MM.1S (cell line): ENCODE measurements around the gene NRAP.

Source experiments
- DNase-seq: peaks from one replicate; pipeline ENCODE4 v3.0.0-alpha.2; 2015
- H2AFZ ChIP-seq: fragments of 300-600 bp; sonication (generic); 2 replicates; pipeline ENCODE4 v1.6.0; 2016; ENCODE audit warnings: antibody characterized with exemption, low read length
- H3F3A ChIP-seq: fragments of 300-600 bp; sonication (generic); 2 replicates; pipeline ENCODE4 v1.6.1; 2016; ENCODE audit warnings: mild to moderate bottlenecking, antibody characterized with exemption, low read length, moderate library complexity, mixed read lengths; ENCODE audit not compliant: insufficient read depth
- H3K27ac ChIP-seq: fragments of 300-600 bp; sonication (generic); 2 replicates; pipeline ENCODE4 v1.5.1; 2016; ENCODE audit warnings: mild to moderate bottlenecking, low read length
- H3K27me3 ChIP-seq: fragments of 300-600 bp; sonication (generic); replicated peaks from 2 replicates; pipeline ENCODE4 v1.6.0; 2016; ENCODE audit warnings: low read length; ENCODE audit not compliant: insufficient read depth
- H3K36me3 ChIP-seq: fragments of 300-600 bp; sonication (generic); replicated peaks from 2 replicates; pipeline ENCODE4 v1.6.1; 2016; ENCODE audit warnings: mild to moderate bottlenecking, low read length, mixed read lengths; ENCODE audit not compliant: insufficient read depth
- H3K4me1 ChIP-seq: fragments of 300-600 bp; sonication (generic); 2 replicates; pipeline ENCODE4 v1.6.1; 2016; ENCODE audit warnings: low read length, mixed read lengths
- H3K4me2 ChIP-seq: fragments of 300-600 bp; sonication (generic); 2 replicates; pipeline ENCODE4 v1.6.0; 2016; ENCODE audit warnings: low read depth, low read length
- H3K4me3 ChIP-seq: fragments of 300-600 bp; sonication (generic); 2 replicates; pipeline ENCODE4 v1.5.1; 2016; ENCODE audit warnings: low read length, mixed read lengths
- H3K79me2 ChIP-seq: fragments of 300-600 bp; sonication (generic); 2 replicates; pipeline ENCODE4 v1.6.1; 2016; ENCODE audit warnings: mixed run types, low read length, mixed read lengths
- H3K9ac ChIP-seq: fragments of 300-600 bp; sonication (generic); 2 replicates; pipeline ENCODE4 v1.6.1; 2016; ENCODE audit warnings: low read length, mixed read lengths
- H3K9me2 ChIP-seq: fragments of 300-600 bp; sonication (generic); replicated peaks from 2 replicates; pipeline ENCODE4 v1.6.1; 2016; ENCODE audit warnings: mild to moderate bottlenecking, low read length, mixed read lengths; ENCODE audit not compliant: insufficient read depth
- H3K9me3 ChIP-seq: fragments of 300-600 bp; sonication (generic); replicated peaks from 2 replicates; pipeline ENCODE4 v1.6.1; 2016; ENCODE audit warnings: mild to moderate bottlenecking, low read length, mixed read lengths; ENCODE audit not compliant: insufficient read depth
- H4K20me1 ChIP-seq: fragments of 300-600 bp; sonication (generic); 2 replicates; pipeline ENCODE4 v1.6.1; 2016; ENCODE audit warnings: mild to moderate bottlenecking, low read length, moderate library complexity, mixed read lengths; ENCODE audit not compliant: insufficient read depth
- CTCF ChIP-seq: fragments of 300-600 bp; sonication (generic); IDR thresholded peaks from 2 replicates; pipeline ENCODE4 v1.5.1; 2016; ENCODE audit warnings: antibody characterized with exemption, low read length, mixed read lengths
- EZH2 ChIP-seq: fragments of 300-600 bp; sonication (generic); optimal IDR thresholded peaks from 2 replicates; pipeline ENCODE3; 2017; ENCODE audit warnings: low read depth, mild to moderate bottlenecking, antibody characterized with exemption, low read length, mixed read lengths
- EZH2phosphoT487 ChIP-seq: fragments of 300-600 bp; sonication (generic); IDR thresholded peaks from 2 replicates; pipeline ENCODE4 v1.6.1; 2018; ENCODE audit warnings: antibody characterized with exemption, low read length

NRAP gene

GRCh38 chr10:113708640-113709039 lies 44.8 kb upstream of the NRAP start:
- H2AFZ ChIP-seq = no peak overlapping the region
- H3K9me2 ChIP-seq = no peaks in the 10 kb centered on the region
- H3K4me3 ChIP-seq = no peak overlapping the region
- no peaks in the 10 kb centered on the region for H3K27me3 ChIP-seq
- H3K4me1 ChIP-seq = no peaks in the 10 kb centered on the region
- TF ChIP-seq EZH2phosphoT487 (no peak), CTCF (no peak)
- H3K27ac ChIP-seq = no peak overlapping the region
- no peaks in the 10 kb centered on the region for H3K9me3 ChIP-seq
- H3F3A ChIP-seq = no peaks in the 10 kb centered on the region
- peaks cover 55% of the 10 kb centered on the region for H3K79me2 ChIP-seq
- H3K4me2 ChIP-seq = no peak overlapping the region
- H3K36me3 ChIP-seq = no peaks in the 10 kb centered on the region
- H4K20me1 ChIP-seq = no peaks in the 10 kb centered on the region; the same call in 1 of the 2 replicates
- no peak for DNase-seq
- H3K9ac ChIP-seq = no peak overlapping the region

GRCh38 chr10:113706623-113707022 lies 42.8 kb upstream of the NRAP start:
- TF ChIP-seq EZH2phosphoT487 (no peak), CTCF (no peak)
- Histone ChIP-seq H3K4me3 (no peak overlapping the region), H3K9ac (no peak overlapping the region), H3K36me3 (no peaks in the 10 kb centered on the region), H3K9me3 (no peaks in the 10 kb centered on the region), H3K27ac (no peak overlapping the region), H3F3A (no peaks in the 10 kb centered on the region), H4K20me1 (no peaks in the 10 kb centered on the region; the same call in 1 of the 2 replicates), H3K79me2 (peaks cover 50% of the 10 kb centered on the region), H3K9me2 (no peaks in the 10 kb centered on the region), H3K27me3 (no peaks in the 10 kb centered on the region), H3K4me1 (no peaks in the 10 kb centered on the region), H2AFZ (no peak overlapping the region), H3K4me2 (no peak overlapping the region)
- DNase-seq = no peak

GRCh38 chr10:113705344-113705652 lies 41.5 kb upstream of the NRAP start:
- no peaks in the 10 kb centered on the region for H3K9me2 ChIP-seq
- peaks cover 50% of the 10 kb centered on the region for H3K79me2 ChIP-seq
- TF ChIP-seq CTCF = no peak
- TF ChIP-seq EZH2 = no peak
- no peak for TF ChIP-seq EZH2phosphoT487
- H3K27me3 ChIP-seq = no peaks in the 10 kb centered on the region
- no peaks in the 10 kb centered on the region for H3K4me1 ChIP-seq
- no peaks in the 10 kb centered on the region; the same call in 1 of the 2 replicates for H4K20me1 ChIP-seq
- H3K36me3 ChIP-seq = 0 out of 2 replicates have a peak, but pooled peaks cover 3% of the 10 kb centered on the region
- no peak overlapping the region for H3K27ac ChIP-seq
- H2AFZ ChIP-seq = no peak overlapping the region
- H3K9ac ChIP-seq = no peak overlapping the region
- no peak overlapping the region for H3K4me3 ChIP-seq
- H3K4me2 ChIP-seq = no peak overlapping the region
- no peaks in the 10 kb centered on the region for H3K9me3 ChIP-seq
- H3F3A ChIP-seq = no peaks in the 10 kb centered on the region
- no peak for DNase-seq
